Measurements from ENCODE around the gene PPP1R15B. TPM values are rescaled to one million over a fixed set of nuclear protein-coding genes. Genes with fewer than 3 reads are reported as not detected.

The PPP1R15B gene
- total RNA-seq, 1 donor, result 30.3 TPM

- DNase-seq (ENCODE audit: low read depth), result no peak
- TF ChIP-seq CTCF (IDR thresholded peaks at IDR 0.05; ENCODE audit: insufficient read depth, low read length), result no peak
- H3K4me3 ChIP-seq (ENCODE audit: low read depth, low read length), result no peak overlapping the region
Observed at GRCh38 chr1:204414016-204414415, 2.4 kb upstream of the PPP1R15B start.

- no peak for DNase-seq (ENCODE audit: low read depth)
- no peak overlapping the region for H3K4me3 ChIP-seq (ENCODE audit: low read depth, low read length)
- TF ChIP-seq CTCF (IDR thresholded peaks at IDR 0.05; ENCODE audit: insufficient read depth, low read length), result no peak
Observed at GRCh38 chr1:204413170-204413535, 1.5 kb upstream of the PPP1R15B start.

GRCh38 chr1:204410688-204411450 is 748 bp downstream of the PPP1R15B start:
- peak; percentile 65 for DNase-seq (ENCODE audit: low read depth)
- H3K4me3 ChIP-seq (ENCODE audit: low read depth, low read length), result peak overlapping the region; percentile 99
- no peak for TF ChIP-seq CTCF (IDR thresholded peaks at IDR 0.05; ENCODE audit: insufficient read depth, low read length)

- H3K4me3 ChIP-seq (ENCODE audit: low read depth, low read length), result peak overlapping the region; percentile 99
- TF ChIP-seq CTCF (IDR thresholded peaks at IDR 0.05; ENCODE audit: insufficient read depth, low read length), result no peak
- peak; percentile 11 for DNase-seq (ENCODE audit: low read depth)
Observed at GRCh38 chr1:204409836-204410687, 1.6 kb downstream of the PPP1R15B start.

- DNase-seq (ENCODE audit: low read depth), result peak; percentile 12
- H3K4me3 ChIP-seq (ENCODE audit: low read depth, low read length), result peak overlapping the region; percentile 99
- TF ChIP-seq CTCF (IDR thresholded peaks at IDR 0.05; ENCODE audit: insufficient read depth, low read length), result no peak
Observed at GRCh38 chr1:204409123-204409522, 2.5 kb downstream of the PPP1R15B start.

- DNase-seq (ENCODE audit: low read depth), result no peak
- no peak for TF ChIP-seq CTCF (IDR thresholded peaks at IDR 0.05; ENCODE audit: insufficient read depth, low read length)
- peak overlapping the region; percentile 99 for H3K4me3 ChIP-seq (ENCODE audit: low read depth, low read length)
Observed at GRCh38 chr1:204408602-204409001, 3.0 kb downstream of the PPP1R15B start.
